Heart left ventricle (tissue), 16 donors: ENCODE results near the gene INPPL1. TPM values are rescaled to one million over a fixed set of nuclear protein-coding genes. Genes with fewer than 3 reads are reported as not detected.
"Not testable (repeated sequence)": the region's sequence is repeated elsewhere in the genome, so short reads cannot be mapped to it uniquely, and the experiment has no call there.

Experiments
- ATAC-seq, 4 donors: fragments of 200-7000 bp; cut with Tn5 transposase; one replicate each; pipeline ENCODE4 v1.9.1; 2020 to 2022; ENCODE audit warnings: moderate library complexity in 4 of 4, mild to moderate bottlenecking in 3 of 4, moderate number of reproducible peaks in 1 of 4
- DNase-seq, 5 donors: peaks; one replicate each; pipeline ENCODE4 v3.0.0-alpha.2; 2020
- H3K27ac ChIP-seq, 12 donors: fragments of 200-600 bp; sonication (generic) in 4 of 12; one replicate each; pipeline versions ENCODE4 v1.5.0 to v1.8.0; 2016 to 2022; ENCODE audit warnings: mild to moderate bottlenecking in 2 of 12
- H3K27me3 ChIP-seq, 9 donors: fragments of 200-600 bp; sonication (generic) in 2 of 9; one replicate each; pipeline versions ENCODE4 v1.5.1 to v1.8.0; 2016 to 2022; ENCODE audit warnings: mild to moderate bottlenecking in 3 of 9
- H3K36me3 ChIP-seq, 9 donors: fragments of 200-600 bp; sonication (generic) in 2 of 9; one replicate each; pipeline versions ENCODE4 v1.5.0 to v1.8.0; 2018 to 2022; ENCODE audit warnings: mild to moderate bottlenecking in 2 of 9
- H3K4me1 ChIP-seq, 12 donors: fragments of 200-600 bp; sonication (generic) in 4 of 12; one replicate each; pipeline versions ENCODE4 v1.5.0 to v1.8.0; 2016 to 2022; ENCODE audit warnings: mild to moderate bottlenecking in 3 of 12
- H3K4me3 ChIP-seq, 12 donors: fragments of 200-600 bp; sonication (generic) in 4 of 12; one replicate each; pipeline versions ENCODE4 v1.5.0 to v1.8.0; 2017 to 2022; ENCODE audit warnings: mild to moderate bottlenecking in 9 of 12, moderate library complexity in 4 of 12
- H3K9me3 ChIP-seq, 12 donors: fragments of 200-600 bp; sonication (generic) in 4 of 12; one replicate each; pipeline versions ENCODE4 v1.5.0 to v1.8.0; 2016 to 2022; ENCODE audit warnings: mild to moderate bottlenecking in 1 of 12
- POLR2A ChIP-seq, 2 donors: fragments of 450-650 bp; IDR thresholded peaks; one replicate each; pipeline ENCODE4 v1.6.1; 2017; ENCODE audit warnings: antibody characterized with exemption in 2 of 2, mild to moderate bottlenecking in 2 of 2, moderate library complexity in 2 of 2
- whole genome bisulfite sequencing, 4 donors: extraction: QIAGEN DNeasy Blood & Tissue Kit in 2 of 4; methylation state at CpG; one replicate each; pipeline versions ENCODE4 v1.1.5 to v1.1.7; 2013 to 2018; 5-methylcytosine and 5-hydroxymethylcytosine counted together
- intact Hi-C, 10 donors: fragments of 100-400 bp; cut with DNase I; formaldehyde crosslinking; loops; one replicate each; pipeline versions ENCODE4 v1.11.1 to v1.14.2; 2022
- polyA plus RNA-seq, 2 donors: library from polyadenylated mRNA; stranded (reverse); fragments of 200-250 nt; gene quantifications; one replicate each; pipeline ENCODE4 v1.2.3, GENCODE V29; 2013
- total RNA-seq, 9 donors: library from RNA; depleted of rRNA in 2 of 9; stranded (reverse); fragments of >200 nt in 2 of 9; fragmentation: NEBNext Ultra II Directional in 3 of 9; extraction: Animal tissue kit (Norgen Biotek cat#: 25700) in 3 of 9; gene quantifications; one replicate each; pipeline versions ENCODE4 v1.1.0 to v1.2.4, GENCODE V29; 2016 to 2023
- TF ChIP-seq, protein P1 (sequence below), 12 donors: fragments of 200-600 bp; sonication (generic) in 4 of 12; IDR thresholded peaks; one replicate each; pipeline versions ENCODE4 v1.5.0 to v1.8.0; 2018 to 2022; ENCODE audit warnings: antibody characterized with exemption in 12 of 12, mild to moderate bottlenecking in 5 of 12
- donor health status: ischemic (EF 13 %, LVEDD 7.1; RV severe dilation, severe dysfunction).
- donor health status: healthy with polysubstance abuse.
- donor health status: DM: no; HTN: yes; CAD: no.
- donor health status: DM: no; HTN: no; CAD: no.
- donor health status: ischemic (EF 25% LVEDD 6.9; RV normal size, moderate dysfunction).
- donor health status: ischemic (EF 25% LVEDD 5.7; RV mildly dilated, moderate dysfunction).
- donor health status: healthy.
- donor health status: DM: yes; HTN: yes; CAD: no.
- donor health status: ischemic (EF 35%, LVEDD 5.7; RV mildly dilated, moderate dysfunction).
- donor health status: nonischemic (EF 11% LVEDD 7.7; RV severe dilation, severe dysfunction).
- donor health status: DM: yes; HTN: yes; CAD: no.
- donor health status: PGD.
- donor health status: ischemic (EF 29% LVEDD 5.4; RV normal size, mild dysfunction).
- donor health status: nonischemic (EF 23%, LVEDD 6.1; RV moderate dilation, normal function).

INPPL1 gene
- total and polyA plus RNA-seq, 11 donors = 73.2 to 146 (median 99.4) TPM

DNA sequence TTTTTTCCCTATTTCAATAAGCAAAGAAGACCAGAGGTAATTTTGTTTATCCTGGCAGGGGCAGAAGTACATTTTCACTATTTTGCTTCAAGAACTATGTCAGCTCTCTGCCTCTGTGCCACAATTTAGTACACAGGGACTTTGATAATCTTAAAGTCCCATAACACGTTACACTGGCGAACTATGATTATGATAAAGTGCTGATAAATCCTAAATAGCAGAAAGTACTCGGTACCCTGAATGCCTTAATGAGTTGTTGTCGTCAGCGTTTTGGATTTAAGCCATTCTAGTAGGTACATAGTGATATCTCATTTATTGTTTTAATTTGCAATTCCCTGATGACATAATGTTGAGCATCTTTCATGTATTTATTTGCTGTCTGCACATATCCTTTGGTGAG, 36.0 kb downstream of the INPPL1 start:
- Histone ChIP-seq H3K9me3 (no peaks in the 10 kb centered on the region), H3K4me3 (no peak overlapping the region), H3K27me3 (peaks cover 0 to 4% (median 0%) of the 10 kb centered on the region in 9 donors), H3K27ac (no peak overlapping the region), H3K36me3 (no peaks in the 10 kb centered on the region), H3K4me1 (no peaks in the 10 kb centered on the region)
- ATAC-seq (no peak), DNase-seq (no peak)
- intact Hi-C loops = no loop called here
- WGBS, 4 donors = 42 to 55% (median 51%) methylated on average over 5 of the region's 5 CpGs
- no peak for TF ChIP-seq POLR2A (IDR thresholded peaks at IDR 0.05)
- TF ChIP-seq, protein P1, sequence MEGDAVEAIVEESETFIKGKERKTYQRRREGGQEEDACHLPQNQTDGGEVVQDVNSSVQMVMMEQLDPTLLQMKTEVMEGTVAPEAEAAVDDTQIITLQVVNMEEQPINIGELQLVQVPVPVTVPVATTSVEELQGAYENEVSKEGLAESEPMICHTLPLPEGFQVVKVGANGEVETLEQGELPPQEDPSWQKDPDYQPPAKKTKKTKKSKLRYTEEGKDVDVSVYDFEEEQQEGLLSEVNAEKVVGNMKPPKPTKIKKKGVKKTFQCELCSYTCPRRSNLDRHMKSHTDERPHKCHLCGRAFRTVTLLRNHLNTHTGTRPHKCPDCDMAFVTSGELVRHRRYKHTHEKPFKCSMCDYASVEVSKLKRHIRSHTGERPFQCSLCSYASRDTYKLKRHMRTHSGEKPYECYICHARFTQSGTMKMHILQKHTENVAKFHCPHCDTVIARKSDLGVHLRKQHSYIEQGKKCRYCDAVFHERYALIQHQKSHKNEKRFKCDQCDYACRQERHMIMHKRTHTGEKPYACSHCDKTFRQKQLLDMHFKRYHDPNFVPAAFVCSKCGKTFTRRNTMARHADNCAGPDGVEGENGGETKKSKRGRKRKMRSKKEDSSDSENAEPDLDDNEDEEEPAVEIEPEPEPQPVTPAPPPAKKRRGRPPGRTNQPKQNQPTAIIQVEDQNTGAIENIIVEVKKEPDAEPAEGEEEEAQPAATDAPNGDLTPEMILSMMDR (IDR thresholded peaks at IDR 0.05) = no peak

DNA sequence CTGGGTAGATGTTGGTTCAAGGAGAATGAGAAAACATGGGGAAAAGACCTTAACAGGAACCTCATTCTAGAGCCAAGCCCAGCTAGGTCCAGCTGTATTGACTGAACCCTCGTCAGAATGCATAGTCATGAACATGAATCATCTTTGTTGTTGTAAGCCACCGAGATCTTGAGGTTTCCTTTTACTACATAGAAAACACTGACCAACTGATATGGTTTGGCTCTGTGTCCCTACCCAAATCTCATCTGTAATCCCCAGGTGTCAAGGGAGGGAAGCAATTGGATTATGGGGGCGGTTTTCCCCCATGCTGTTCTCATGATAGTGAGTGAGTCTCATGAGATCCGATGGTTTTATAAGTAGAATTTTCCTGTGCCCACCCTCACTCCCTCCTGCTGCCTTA, 38.8 kb downstream of the INPPL1 start:
- Histone ChIP-seq H3K4me3 (no peak overlapping the region), H3K4me1 (no peaks in the 10 kb centered on the region), H3K27me3 (peaks cover 0 to 6% (median 0%) of the 10 kb centered on the region in 9 donors), H3K9me3 (no peaks in the 10 kb centered on the region), H3K27ac (no peak overlapping the region), H3K36me3 (no peaks in the 10 kb centered on the region)
- TF ChIP-seq, protein P1 (IDR thresholded peaks at IDR 0.05) = no peak
- 62 to 74% (median 69%) methylated on average over 4 of the region's 4 CpGs for WGBS, 4 donors
- intact Hi-C loops = no loop called here
- DNase-seq (no peak), ATAC-seq (no peak)

DNA sequence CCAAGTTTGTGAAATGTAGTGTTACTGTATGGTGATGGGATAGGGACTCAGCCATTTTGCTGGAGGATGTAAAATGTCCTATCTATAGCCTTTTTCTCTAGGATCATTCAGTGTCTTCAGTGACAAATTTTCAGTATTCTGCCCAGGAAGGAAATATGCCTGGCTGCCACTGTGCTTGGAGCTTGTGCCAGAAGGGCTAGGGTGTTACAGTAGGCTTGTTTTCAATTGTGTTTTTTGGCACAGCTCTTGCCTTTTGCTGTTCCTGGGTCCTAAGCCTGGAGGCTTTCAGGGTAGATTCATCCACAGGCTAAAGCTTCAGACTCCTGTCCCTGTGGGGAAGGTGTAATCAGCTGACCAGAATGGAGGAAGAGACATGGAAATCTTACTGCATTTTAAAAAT, 41.4 kb downstream of the INPPL1 start:
- Histone ChIP-seq H3K9me3 (no peaks in the 10 kb centered on the region), H3K4me3 (no peak overlapping the region), H3K27ac (no peak overlapping the region), H3K36me3 (no peaks in the 10 kb centered on the region), H3K4me1 (peaks cover 0 to 9% (median 0%) of the 10 kb centered on the region in 12 donors), H3K27me3 (peaks cover 0 to 18% (median 0%) of the 10 kb centered on the region in 9 donors)
- intact Hi-C loops = no loop called here
- TF ChIP-seq, protein P1 (IDR thresholded peaks at IDR 0.05) = no peak
- no peak for TF ChIP-seq POLR2A (IDR thresholded peaks at IDR 0.05)
- DNase-seq = no peak
- no peak for ATAC-seq

DNA sequence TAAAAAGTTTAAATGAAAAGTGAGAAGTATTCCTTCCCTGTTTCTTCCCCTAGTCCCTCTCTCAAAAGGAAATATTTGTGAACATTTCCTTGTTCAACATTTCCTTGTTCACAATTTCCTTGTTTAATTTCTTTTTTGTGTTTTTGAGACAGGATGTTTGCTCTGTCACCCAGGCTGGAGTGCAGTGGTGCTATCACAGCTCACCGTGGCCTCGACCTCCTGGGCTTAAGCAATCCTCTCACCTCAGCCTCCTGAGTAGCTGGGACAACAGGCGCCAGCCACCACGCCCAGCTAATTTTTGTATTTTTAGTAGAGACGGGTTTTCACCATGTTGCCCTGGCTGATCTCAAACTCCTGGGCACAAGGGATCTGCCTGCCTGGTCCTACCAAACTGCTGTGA, 42.4 kb downstream of the INPPL1 start:
- intact Hi-C loops, H3K4me1 ChIP-seq, H3K27ac ChIP-seq, ATAC-seq, DNase-seq, H3K9me3 ChIP-seq, H3K4me3 ChIP-seq, H3K36me3 ChIP-seq: not testable (repeated sequence)
- H3K27me3 ChIP-seq = peaks cover 0 to 15% (median 0%) of the 10 kb centered on the region in 9 donors
- 72 to 76% (median 74%) methylated on average over 5 of the region's 5 CpGs for WGBS, 4 donors

DNA sequence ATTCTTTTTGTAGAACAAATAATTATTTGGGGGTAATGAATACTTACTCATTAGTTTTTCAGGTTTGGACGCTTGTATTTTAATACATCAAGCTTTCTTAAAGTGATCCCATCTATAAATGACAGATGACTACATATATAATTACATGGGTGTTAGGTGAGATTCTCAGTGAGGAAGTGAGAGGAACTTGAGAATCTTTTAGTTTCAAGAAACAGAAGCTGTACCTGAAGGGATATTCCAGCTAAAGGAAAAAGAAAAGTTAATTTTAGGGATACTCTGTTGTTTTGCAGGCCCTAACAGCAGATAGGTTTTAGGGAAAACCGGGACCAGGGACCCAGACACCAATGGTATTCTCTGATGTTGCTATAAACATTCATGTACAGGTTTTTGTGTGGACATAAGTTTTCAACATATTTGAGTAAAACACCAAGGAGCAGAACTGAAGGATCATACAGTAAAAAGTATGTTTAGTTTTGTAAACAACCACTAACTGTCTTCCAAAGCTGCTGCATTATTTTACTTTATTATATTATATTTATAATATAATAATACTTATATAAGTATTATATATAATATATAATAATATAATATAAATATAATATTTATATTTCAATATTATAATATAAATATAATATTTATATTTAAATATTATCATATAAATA, 43.5 kb downstream of the INPPL1 start:
- H3K4me3 ChIP-seq = no peak overlapping the region
- no peak for DNase-seq
- no peaks in the 10 kb centered on the region for H3K36me3 ChIP-seq
- intact Hi-C loops = no loop called here
- TF ChIP-seq, protein P1 (IDR thresholded peaks at IDR 0.05) = no peak
- TF ChIP-seq POLR2A (IDR thresholded peaks at IDR 0.05) = no peak
- no peaks in the 10 kb centered on the region for H3K9me3 ChIP-seq
- no peak overlapping the region for H3K27ac ChIP-seq
- peaks cover 0 to 9% (median 0%) of the 10 kb centered on the region in 12 donors for H3K4me1 ChIP-seq
- peaks cover 0 to 15% (median 0%) of the 10 kb centered on the region in 9 donors for H3K27me3 ChIP-seq
- no peak for ATAC-seq
- 71 to 87% (median 83%) methylated on average over 2 of the region's 2 CpGs for WGBS, 4 donors
